MM.1S (cell line): ENCODE results near the gene WNT5B.

Experiments
- EZH2 ChIP-seq: fragments of 300-600 bp; sonication (generic); optimal IDR thresholded peaks from 2 replicates; pipeline ENCODE3; 2017; ENCODE audit warnings: low read depth, mild to moderate bottlenecking, antibody characterized with exemption, low read length, mixed read lengths
- TF ChIP-seq, protein P1 (sequence below): fragments of 300-600 bp; sonication (generic); IDR thresholded peaks from 2 replicates; pipeline ENCODE4 v1.5.1; 2016; ENCODE audit warnings: antibody characterized with exemption, low read length, mixed read lengths

DNA sequence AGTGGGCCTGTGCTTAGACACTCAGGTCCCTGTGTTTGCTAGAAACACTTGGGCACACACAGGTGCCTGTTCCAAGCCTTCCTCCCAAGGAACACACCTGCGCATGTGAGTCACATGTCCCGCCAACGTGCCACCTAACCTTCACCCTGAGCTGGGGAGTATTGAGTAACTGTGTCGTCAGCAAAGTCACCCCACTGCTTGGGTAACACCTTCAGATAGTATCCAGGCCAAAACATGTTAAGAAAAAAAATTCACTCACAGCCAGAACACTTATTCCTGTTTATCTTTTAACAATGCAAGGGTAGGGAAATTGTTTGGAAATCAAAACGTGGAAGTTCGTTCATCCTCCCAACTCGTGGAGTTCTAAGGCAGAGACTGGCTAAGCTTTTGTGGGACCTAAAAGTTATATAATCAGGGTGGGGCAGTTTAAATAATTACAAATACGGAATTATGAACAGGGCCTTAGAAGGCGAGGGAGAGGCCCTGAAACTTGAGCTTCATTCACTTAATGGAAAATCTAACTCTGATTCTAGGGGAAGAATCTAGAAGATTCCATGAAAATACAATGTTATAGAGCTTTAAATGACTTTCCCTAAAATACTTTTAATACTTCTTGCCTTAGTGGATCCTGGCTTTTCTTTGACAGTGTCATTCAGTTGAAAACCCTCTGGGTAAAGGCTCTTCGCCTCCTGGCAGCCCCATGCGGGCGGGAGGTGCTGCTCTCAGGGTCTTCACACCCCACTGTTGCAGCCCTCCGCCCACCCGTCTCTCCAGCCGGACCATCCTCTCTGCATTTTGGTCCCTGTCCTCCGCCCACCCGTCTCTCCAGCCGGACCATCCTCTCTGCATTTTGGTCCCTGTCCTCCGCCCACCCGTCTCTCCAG, 31.5 kb downstream of the WNT5B start:
- TF ChIP-seq, protein P1, sequence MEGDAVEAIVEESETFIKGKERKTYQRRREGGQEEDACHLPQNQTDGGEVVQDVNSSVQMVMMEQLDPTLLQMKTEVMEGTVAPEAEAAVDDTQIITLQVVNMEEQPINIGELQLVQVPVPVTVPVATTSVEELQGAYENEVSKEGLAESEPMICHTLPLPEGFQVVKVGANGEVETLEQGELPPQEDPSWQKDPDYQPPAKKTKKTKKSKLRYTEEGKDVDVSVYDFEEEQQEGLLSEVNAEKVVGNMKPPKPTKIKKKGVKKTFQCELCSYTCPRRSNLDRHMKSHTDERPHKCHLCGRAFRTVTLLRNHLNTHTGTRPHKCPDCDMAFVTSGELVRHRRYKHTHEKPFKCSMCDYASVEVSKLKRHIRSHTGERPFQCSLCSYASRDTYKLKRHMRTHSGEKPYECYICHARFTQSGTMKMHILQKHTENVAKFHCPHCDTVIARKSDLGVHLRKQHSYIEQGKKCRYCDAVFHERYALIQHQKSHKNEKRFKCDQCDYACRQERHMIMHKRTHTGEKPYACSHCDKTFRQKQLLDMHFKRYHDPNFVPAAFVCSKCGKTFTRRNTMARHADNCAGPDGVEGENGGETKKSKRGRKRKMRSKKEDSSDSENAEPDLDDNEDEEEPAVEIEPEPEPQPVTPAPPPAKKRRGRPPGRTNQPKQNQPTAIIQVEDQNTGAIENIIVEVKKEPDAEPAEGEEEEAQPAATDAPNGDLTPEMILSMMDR: no peak
- no peak for TF ChIP-seq EZH2
